ENCODE results near the gene BLTP3A. TPM values are rescaled to one million over a fixed set of nuclear protein-coding genes. Genes with fewer than 3 reads are reported as not detected.
"Not testable (repeated sequence)": the region's sequence is repeated elsewhere in the genome, so short reads cannot be mapped to it uniquely, and the experiment has no call there.

The BLTP3A gene
- total RNA-seq, 4 donors from 2014 or later, result 11.7 to 19.6 (median 16.0) TPM

DNA sequence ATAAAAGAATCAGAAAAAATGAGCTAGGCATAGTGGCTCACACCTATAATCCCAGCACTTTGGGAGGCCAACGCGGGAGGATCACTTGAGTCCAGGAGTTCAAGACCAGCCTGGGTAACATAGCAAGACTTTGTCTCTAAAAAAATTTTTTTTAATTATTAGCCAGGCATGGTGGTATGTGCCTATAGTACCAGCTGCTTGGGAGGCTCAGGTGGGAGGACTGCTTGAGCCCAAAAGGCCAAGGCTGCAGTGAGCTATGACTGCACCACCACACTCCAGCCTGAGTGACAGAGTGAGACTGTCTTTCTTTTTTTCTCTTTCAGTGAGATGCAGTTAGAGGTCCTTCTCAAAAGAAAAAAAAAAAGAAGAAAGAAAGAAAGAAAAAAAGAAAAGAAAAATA is 43.1 kb upstream of the BLTP3A start:
- no peak for TF ChIP-seq CTCF (IDR thresholded peaks at IDR 0.05)
- DNase-seq (ENCODE audit: low spot score) (no peak), ATAC-seq (ENCODE audit: low FRiP score) (no peak)

DNA sequence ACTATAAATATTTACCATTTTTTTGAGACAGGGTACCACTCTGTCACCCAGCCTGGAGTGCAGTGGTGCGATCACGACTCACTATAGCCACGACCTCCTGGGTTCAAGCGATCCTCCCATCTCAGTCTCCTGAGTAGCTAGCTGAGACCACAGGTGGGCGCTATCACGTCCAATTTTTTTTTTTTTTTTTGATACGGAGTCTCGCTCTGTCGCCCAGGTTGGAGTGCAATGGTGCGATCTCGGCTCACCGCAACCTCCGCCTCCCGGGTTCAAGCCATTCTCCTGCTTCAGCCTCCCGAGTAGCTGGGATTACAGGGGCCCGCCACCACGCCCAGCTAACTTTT is 35.4 kb upstream of the BLTP3A start:
- peak; percentile 29 for ATAC-seq (ENCODE audit: low FRiP score)
- DNase-seq (ENCODE audit: low spot score), result not testable (repeated sequence)

DNA sequence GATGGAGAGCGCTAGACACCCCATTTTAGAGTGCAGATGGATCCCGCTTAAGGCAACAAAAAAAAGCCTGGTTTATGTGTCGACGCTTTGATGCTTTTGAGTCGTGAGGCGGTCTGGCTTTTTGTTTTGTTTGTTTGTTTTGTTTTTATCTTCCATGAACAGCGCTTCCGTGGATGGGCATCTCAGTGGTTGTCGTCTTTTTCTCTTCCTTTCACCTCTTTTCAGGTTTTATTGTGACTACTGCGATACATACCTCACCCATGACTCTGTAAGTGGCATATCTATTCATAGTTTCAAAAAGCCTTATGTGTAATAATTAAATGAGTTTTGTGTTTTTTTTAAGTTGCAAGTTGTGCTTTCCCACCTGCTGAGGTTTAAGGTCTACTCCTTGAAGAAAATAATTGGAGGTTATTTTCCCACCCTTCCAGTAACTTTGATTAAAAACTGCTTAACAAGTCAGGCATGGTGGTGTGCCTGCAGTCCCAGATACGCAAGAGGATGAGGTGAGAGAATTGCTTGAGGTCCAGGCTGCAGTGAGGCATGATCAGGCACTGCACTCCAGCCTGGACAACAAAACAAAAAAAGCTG is 34.1 kb upstream of the BLTP3A start:
- no peak for ATAC-seq (ENCODE audit: low FRiP score)
- no peak for TF ChIP-seq CTCF (IDR thresholded peaks at IDR 0.05)
- DNase-seq (ENCODE audit: low spot score), result no peak

- no peak for TF ChIP-seq CTCF (IDR thresholded peaks at IDR 0.05)
- ATAC-seq (ENCODE audit: low FRiP score), result no peak
- no peak for DNase-seq (ENCODE audit: low spot score)
These were observed 31.8 kb upstream of the BLTP3A start for GRCh38 chr6:34760108-34760507.

DNA sequence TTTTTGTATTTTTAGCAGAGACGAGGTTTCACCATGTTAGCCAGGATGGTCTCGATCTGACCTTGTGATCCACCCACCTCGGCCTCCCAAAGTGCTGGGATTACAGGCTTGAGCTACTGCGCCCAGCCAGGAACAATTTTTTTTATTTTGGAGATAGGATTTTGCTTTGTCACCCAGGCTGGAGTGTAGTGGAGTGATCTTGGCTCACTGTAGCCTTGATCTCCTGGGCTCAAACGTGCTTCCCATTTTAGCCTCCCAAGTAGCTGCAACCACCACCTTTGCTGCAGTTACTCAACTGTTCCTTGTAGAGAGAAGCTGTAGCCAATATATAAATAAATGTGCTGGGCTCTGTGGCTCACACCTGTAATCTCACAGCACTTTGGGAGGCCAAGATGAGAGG is 30.2 kb upstream of the BLTP3A start:
- ATAC-seq (ENCODE audit: low FRiP score); DNase-seq (ENCODE audit: low spot score): not testable (repeated sequence)

- no peak for DNase-seq (ENCODE audit: low spot score)
- no peak for TF ChIP-seq CTCF (IDR thresholded peaks at IDR 0.05)
- no peak for ATAC-seq (ENCODE audit: low FRiP score)
These were observed 23.7 kb upstream of the BLTP3A start for GRCh38 chr6:34768148-34768547.

- TF ChIP-seq CTCF (IDR thresholded peaks at IDR 0.05), result no peak
- ATAC-seq (ENCODE audit: low FRiP score) (no peak), DNase-seq (ENCODE audit: low spot score) (no peak)
These were observed 20.2 kb upstream of the BLTP3A start for GRCh38 chr6:34771727-34772126.

DNA sequence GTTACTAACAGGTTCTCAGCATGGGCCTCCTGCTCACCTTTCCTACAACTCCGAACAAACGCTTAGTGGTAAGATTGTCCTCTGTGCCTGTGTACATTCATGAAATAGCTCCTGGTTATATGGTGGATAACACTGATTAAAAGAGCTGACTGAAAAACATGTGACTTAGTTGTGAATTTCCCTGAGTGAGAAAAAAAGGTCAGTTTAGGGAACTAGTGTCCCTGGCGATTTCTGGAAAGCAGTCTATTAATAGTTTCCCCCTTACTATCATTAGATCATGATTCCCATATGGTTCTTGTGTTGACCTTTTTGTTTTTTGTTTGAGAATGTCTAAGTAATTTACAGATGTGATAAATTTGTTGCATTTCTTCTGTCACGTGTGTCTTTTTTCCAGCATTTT is 18.9 kb upstream of the BLTP3A start:
- DNase-seq (ENCODE audit: low spot score) (no peak), ATAC-seq (ENCODE audit: low FRiP score) (no peak)
- TF ChIP-seq CTCF (IDR thresholded peaks at IDR 0.05), result no peak

Measured in omental fat pad (tissue), 4 donors.